Activated T-cell treated with anti-CD3 and anti-CD28 coated beads, Interleukin-2, amount 50 U/mL, for 48 hours (primary cell): ENCODE data around the gene TMC6.
A peak's percentile ranks its signal among the peaks of the same experiment; 100 is the strongest.

Experiments used
- DNase-seq, 2 experiments: peaks; one replicate each; pipeline ENCODE4 v3.0.0-alpha.2; 2020

TMC6 gene

GRCh38 chr17:78128551-78129350, at the start of gene TMC6:
Gene TMC6 (minus strand): TSS chr17:78128755. CDS start chr17:78126832, 1,923 bp downstream.
- peak; percentile 74 to 80 for DNase-seq

GRCh38 chr17:78176548-78177025, 48.0 kb upstream of the TMC6 start:
- peak; percentile 85 to 87 for DNase-seq

- no peak for DNase-seq
These were observed 47.1 kb upstream of the TMC6 start for GRCh38 chr17:78175643-78175981.

GRCh38 chr17:78174870-78175642, 46.5 kb upstream of the TMC6 start:
- DNase-seq: peak in 1 of 2 experiments; percentile 26

- DNase-seq: no peak
These were observed 45.9 kb upstream of the TMC6 start for GRCh38 chr17:78174346-78174869.

GRCh38 chr17:78173097-78173715, 44.7 kb upstream of the TMC6 start:
- DNase-seq: peak; percentile 43

- peak; percentile 32 to 52 for DNase-seq
These were observed 43.9 kb upstream of the TMC6 start for GRCh38 chr17:78172249-78173051.

- peak; percentile 41 to 45 for DNase-seq
These were observed 43.2 kb upstream of the TMC6 start for GRCh38 chr17:78171591-78172248.

- DNase-seq: peak; percentile 42 to 49
These were observed 42.4 kb upstream of the TMC6 start for GRCh38 chr17:78170692-78171590.

GRCh38 chr17:78168903-78169793, 40.6 kb upstream of the TMC6 start:
- peak; percentile 72 to 76 for DNase-seq

GRCh38 chr17:78168242-78168902, 39.8 kb upstream of the TMC6 start, which contains the start of gene SYNGR2:
Gene SYNGR2 (plus strand): TSS chr17:78168581. CDS start chr17:78168617, 36 bp downstream.
- DNase-seq: peak; percentile 91 to 93

- no peak for DNase-seq
These were observed 37.9 kb upstream of the TMC6 start for GRCh38 chr17:78166416-78166815.

- no peak for DNase-seq
These were observed 36.4 kb upstream of the TMC6 start for GRCh38 chr17:78164748-78165607.

GRCh38 chr17:78163881-78164747, 35.6 kb upstream of the TMC6 start:
- DNase-seq: no peak

GRCh38 chr17:78159575-78160158, 31.1 kb upstream of the TMC6 start:
- peak; percentile 43 to 52 for DNase-seq
